SU-DHL-6 (cell line): ENCODE data around the gene GPHN.

Experiments used
- H2AFZ ChIP-seq: fragments of 200-600 bp; sonication (generic); 2 replicates; pipeline ENCODE4 v1.6.1; 2014; ENCODE audit warnings: low read depth, mild to moderate bottlenecking, moderate library complexity, mixed read lengths, antibody characterized with exemption, low read length; ENCODE audit not compliant: severe bottlenecking
- H3F3A ChIP-seq: fragments of 200-600 bp; shearing (Covaris generic); 2 replicates; pipeline ENCODE4 v1.6.0; 2016; ENCODE audit warnings: antibody characterized with exemption, mild to moderate bottlenecking; ENCODE audit not compliant: insufficient read depth
- H3K27ac ChIP-seq: fragments of 200-600 bp; sonication (generic); 2 replicates; pipeline ENCODE4 v1.5.1; 2016; ENCODE audit warnings: low read depth, mild to moderate bottlenecking, low read length, moderate library complexity, mixed read lengths
- H3K27me3 ChIP-seq: fragments of 200-600 bp; sonication (generic), shearing (Covaris generic); 2 replicates; pipeline ENCODE4 v1.6.0; 2014; ENCODE audit warnings: mild to moderate bottlenecking, low read length
- H3K36me3 ChIP-seq: fragments of 200-600 bp; sonication (generic); 2 replicates; pipeline ENCODE4 v1.6.1; 2014; ENCODE audit warnings: mild to moderate bottlenecking, low read length, mixed read lengths
- H3K4me2 ChIP-seq: fragments of 300-600, 200-600 bp; shearing (Covaris generic), sonication (generic); 2 replicates; pipeline ENCODE4 v1.6.0; 2014; ENCODE audit warnings: low read length, low read depth, mild to moderate bottlenecking; ENCODE audit not compliant: poor library complexity, severe bottlenecking
- H3K4me3 ChIP-seq: fragments of 200-600 bp; sonication (generic); 2 replicates; pipeline ENCODE4 v1.5.1; 2014; ENCODE audit warnings: antibody characterized with exemption, low read length, mild to moderate bottlenecking, mixed read lengths; ENCODE audit not compliant: insufficient read depth, poor library complexity, severe bottlenecking
- H3K79me2 ChIP-seq: fragments of 200-600 bp; sonication (generic); 2 replicates; pipeline ENCODE4 v1.6.1; 2014; ENCODE audit warnings: mild to moderate bottlenecking, low read length, moderate library complexity; ENCODE audit not compliant: insufficient read depth
- H3K9ac ChIP-seq: fragments of 200-600 bp; sonication (generic); 2 replicates; pipeline ENCODE4 v1.7.0; 2014; ENCODE audit warnings: mild to moderate bottlenecking, low read length
- H3K9me2 ChIP-seq: fragments of 200-600 bp; sonication (generic); replicated peaks from 2 replicates; pipeline ENCODE4 v1.6.1; 2014; ENCODE audit warnings: low read length; ENCODE audit not compliant: insufficient read depth
- H3K9me3 ChIP-seq: fragments of 200-600 bp; sonication (generic); 2 replicates; pipeline ENCODE4 v1.6.1; 2014; ENCODE audit warnings: low read length, mixed read lengths; ENCODE audit not compliant: insufficient read depth
- H4K20me1 ChIP-seq: fragments of 200-600 bp; sonication (generic); 2 replicates; pipeline ENCODE4 v1.6.1; 2014; ENCODE audit warnings: low read depth, mild to moderate bottlenecking, antibody characterized with exemption, low read length, moderate library complexity, mixed read lengths
- CTCF ChIP-seq: fragments of 200-600 bp; sonication (generic); IDR thresholded peaks from one replicate; pipeline ENCODE4 v1.5.1; 2017; ENCODE audit warnings: antibody characterized with exemption, mild to moderate bottlenecking, low read length, moderate library complexity; ENCODE audit not compliant: insufficient read depth, poor library complexity, severe bottlenecking
- EZH2phosphoT487 ChIP-seq: fragments of 200-600 bp; sonication (generic), shearing (Covaris generic); conservative IDR thresholded peaks from 2 replicates; pipeline ENCODE4 v1.6.1; 2018; ENCODE audit warnings: mild to moderate bottlenecking, antibody characterized with exemption, low read length, moderate library complexity, mixed read lengths

The GPHN gene

GRCh38 chr14:66473223-66473622 lies 34.7 kb upstream of the GPHN start:
- no peak overlapping the region for H3K4me3 ChIP-seq
- H2AFZ ChIP-seq, result no peak overlapping the region
- no peak overlapping the region for H3K9ac ChIP-seq
- no peaks in the 10 kb centered on the region for H3K27me3 ChIP-seq
- H3K9me3 ChIP-seq, result peaks cover 8% of the 10 kb centered on the region; the same call in 1 of the 2 replicates
- no peaks in the 10 kb centered on the region for H3F3A ChIP-seq
- no peaks in the 10 kb centered on the region for H3K36me3 ChIP-seq
- H3K27ac ChIP-seq, result no peak overlapping the region
- H4K20me1 ChIP-seq, result no peaks in the 10 kb centered on the region
- TF ChIP-seq CTCF (no peak), EZH2phosphoT487 (no peak)
- H3K79me2 ChIP-seq, result no peaks in the 10 kb centered on the region
- H3K4me2 ChIP-seq, result no peak overlapping the region
- H3K9me2 ChIP-seq, result no peaks in the 10 kb centered on the region

DNA sequence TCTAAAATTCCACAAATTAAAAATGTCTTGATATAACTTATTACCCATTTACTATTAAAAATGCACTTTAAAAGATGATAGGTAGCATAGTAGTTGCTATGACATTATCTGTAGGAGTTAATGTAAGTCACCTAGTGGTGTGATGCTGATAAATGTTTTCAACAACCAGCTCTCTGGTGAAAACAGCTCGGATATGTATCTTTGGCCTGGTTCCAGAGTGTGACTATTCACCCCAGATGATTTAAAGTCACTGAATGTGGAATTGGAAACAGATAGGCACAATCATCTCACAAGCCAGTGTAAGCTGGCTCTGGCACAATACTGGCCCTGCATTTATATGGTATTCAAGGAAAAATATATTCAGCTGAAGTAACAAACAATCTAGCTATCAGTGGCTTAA lies 31.0 kb upstream of the GPHN start:
- Histone ChIP-seq H3K9me3 (no peaks in the 10 kb centered on the region), H3K4me2 (no peak overlapping the region), H3K9ac (no peak overlapping the region), H3K4me3 (no peak overlapping the region), H3F3A (no peaks in the 10 kb centered on the region), H3K36me3 (no peaks in the 10 kb centered on the region), H3K27me3 (no peaks in the 10 kb centered on the region), H3K27ac (no peak overlapping the region), H2AFZ (no peak overlapping the region), H4K20me1 (no peaks in the 10 kb centered on the region), H3K79me2 (no peaks in the 10 kb centered on the region), H3K9me2 (no peaks in the 10 kb centered on the region)
- TF ChIP-seq EZH2phosphoT487 (no peak), CTCF (no peak)

DNA sequence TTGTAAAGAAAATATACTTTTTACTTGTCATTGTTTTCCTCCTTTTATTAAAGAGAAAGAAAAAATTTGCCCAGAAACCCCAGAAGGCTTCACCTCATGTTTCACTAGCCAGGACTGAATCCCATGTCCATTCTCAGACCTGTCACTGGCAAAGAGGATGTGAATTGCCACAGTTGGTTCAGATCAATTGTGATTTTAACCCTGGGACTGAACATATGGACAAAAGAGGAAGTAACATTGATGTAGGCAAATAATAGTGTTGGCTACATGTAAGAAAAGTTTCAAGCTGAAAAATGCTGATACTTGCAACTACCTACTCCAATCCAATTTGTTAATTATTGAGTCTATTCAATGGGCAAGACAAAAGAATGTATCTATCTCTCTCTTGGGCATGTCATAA lies 30.4 kb upstream of the GPHN start:
- Histone ChIP-seq H3K4me3 (no peak overlapping the region), H3K4me2 (no peak overlapping the region), H3K9ac (no peak overlapping the region), H3F3A (no peaks in the 10 kb centered on the region), H3K79me2 (no peaks in the 10 kb centered on the region), H3K27me3 (no peaks in the 10 kb centered on the region), H4K20me1 (no peaks in the 10 kb centered on the region), H3K9me2 (no peaks in the 10 kb centered on the region), H3K27ac (no peak overlapping the region), H3K36me3 (no peaks in the 10 kb centered on the region), H3K9me3 (no peaks in the 10 kb centered on the region), H2AFZ (no peak overlapping the region)
- no peak for TF ChIP-seq EZH2phosphoT487
- TF ChIP-seq CTCF, result no peak

- Histone ChIP-seq H3K27ac (no peak overlapping the region), H3K9me2 (no peaks in the 10 kb centered on the region), H3K4me2 (no peak overlapping the region), H3K9me3 (no peaks in the 10 kb centered on the region), H3K9ac (no peak overlapping the region), H3F3A (no peaks in the 10 kb centered on the region), H2AFZ (no peak overlapping the region), H4K20me1 (no peaks in the 10 kb centered on the region), H3K27me3 (no peaks in the 10 kb centered on the region), H3K4me3 (no peak overlapping the region), H3K36me3 (no peaks in the 10 kb centered on the region), H3K79me2 (no peaks in the 10 kb centered on the region)
- no peak for TF ChIP-seq EZH2phosphoT487
- TF ChIP-seq CTCF, result no peak
Observed at GRCh38 chr14:66482873-66483272, 25.1 kb upstream of the GPHN start.
